SH-SY5Y (cell line): ENCODE results near the gene MYD88.

Source experiments
- GATA2 ChIP-seq: IDR thresholded peaks from 2 replicates; pipeline ENCODE4 v1.6.1; 2011; ENCODE audit warnings: mild to moderate bottlenecking, low read depth, low read length
- GATA3 ChIP-seq: IDR thresholded peaks from 2 replicates; pipeline ENCODE4 v1.6.1; 2011; ENCODE audit warnings: low read depth, mild to moderate bottlenecking, low read length, moderate library complexity

GRCh38 chr3:38170722-38171121 is 32.3 kb downstream of the MYD88 start:
- TF ChIP-seq GATA2, result no peak
- TF ChIP-seq GATA3, result no peak
